ENCODE measurements around the gene DNAI1.

Gene DNAI1

DNA sequence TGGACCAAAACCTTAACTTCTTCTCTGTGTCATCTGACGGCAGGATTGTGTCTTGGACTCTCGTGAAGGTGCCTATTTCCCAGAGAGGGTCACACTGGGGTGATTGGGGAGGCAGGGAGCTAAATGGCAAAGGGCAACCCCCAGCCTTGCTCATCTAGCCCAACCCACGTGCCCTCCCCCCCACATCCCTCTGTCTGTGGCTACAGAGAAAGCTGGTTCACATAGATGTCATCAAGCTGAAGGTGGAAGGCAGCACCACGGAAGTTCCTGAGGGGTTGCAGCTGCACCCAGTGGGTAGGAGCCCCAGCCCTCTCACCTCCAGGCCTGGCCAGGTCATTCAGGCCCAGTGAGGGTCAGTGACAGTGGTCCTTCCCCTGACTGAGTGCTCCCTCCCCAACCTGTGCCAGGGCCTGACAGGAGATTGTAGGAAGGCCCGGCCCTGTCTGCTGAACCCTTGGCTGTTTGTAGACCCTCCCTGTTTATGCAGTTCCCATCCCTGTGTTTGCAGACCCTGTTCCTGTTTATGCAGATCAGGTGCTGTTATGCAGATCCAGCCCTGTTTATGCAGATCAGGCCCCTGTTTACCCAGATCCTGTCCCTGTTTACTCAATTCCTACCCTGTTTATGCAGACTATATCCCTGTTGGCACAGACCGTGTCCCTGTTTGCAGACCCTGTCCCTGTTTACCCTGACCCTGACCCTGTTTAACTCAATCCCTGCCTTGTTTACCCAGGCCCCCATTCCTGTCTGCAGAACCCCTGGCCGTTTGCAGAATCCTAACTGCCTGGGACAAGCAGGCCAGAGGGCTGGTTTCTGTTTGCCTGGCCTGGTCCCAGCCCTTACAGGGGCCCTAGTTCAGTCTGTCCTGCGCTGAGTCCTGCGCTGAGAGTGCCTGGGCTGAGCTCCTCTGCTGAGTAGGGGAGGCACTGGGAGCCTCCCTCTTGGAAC lies 53.8 kb downstream of the DNAI1 start:
- Histone ChIP-seq H4K8ac (ENCODE audit: low read length) (no peak overlapping the region), H3K4me2 (ENCODE audit: low read length, poor library complexity, severe bottlenecking) (no peak overlapping the region), H3K27me3 (ENCODE audit: control insufficient read depth in 1 of 2, insufficient read depth in 1 of 2, low read length in 2 of 2) (peaks cover 31 to 86% of the 10 kb centered on the region in 2 experiments), H3K14ac (ENCODE audit: low read length in 2 of 2) (no peak overlapping the region), H3K4me1 (ENCODE audit: control insufficient read depth, insufficient read depth, low read depth, low read length) (no peaks in the 10 kb centered on the region), H4K91ac (ENCODE audit: low read length) (no peak overlapping the region), H3K18ac (ENCODE audit: low read depth in 1 of 2, low read length in 2 of 2) (peak overlapping the region in 1 of 2 experiments; percentile 21), H3K4ac (ENCODE audit: low read depth in 1 of 2, low read length in 2 of 2) (no peak overlapping the region), H3K4me3 (ENCODE audit: insufficient read depth in 1 of 2, low read depth in 1 of 2, low read length in 2 of 2) (no peak overlapping the region), H2BK15ac (ENCODE audit: low read depth, poor library complexity, severe bottlenecking) (no peak overlapping the region), H2BK12ac (ENCODE audit: low read length in 2 of 2) (peak overlapping the region in 1 of 2 experiments; percentile 67), H3K36me3 (ENCODE audit: control insufficient read depth in 1 of 2, insufficient read depth in 2 of 2, low read depth in 1 of 2, low read length in 2 of 2) (no peaks in the 10 kb centered on the region), H3K9ac (ENCODE audit: low read length) (no peak overlapping the region), H3K9me3 (ENCODE audit: control insufficient read depth, low read length) (no peaks in the 10 kb centered on the region), H3K23ac (ENCODE audit: low read length in 2 of 2) (peak overlapping the region in 1 of 2 experiments; percentile 67), H2BK120ac (ENCODE audit: low read depth, low read length) (no peak overlapping the region), H3K79me1 (replicated peaks; ENCODE audit: low read length, poor library complexity, severe bottlenecking) (no peaks in the 10 kb centered on the region), H2AK5ac (ENCODE audit: low read length, severe bottlenecking) (no peak overlapping the region), H3K27ac (ENCODE audit: low read length, poor library complexity, severe bottlenecking) (no peak overlapping the region), H2AFZ (ENCODE audit: low read depth, low read length) (peak overlapping the region; percentile 18), H2BK5ac (ENCODE audit: low read depth, low read length, poor library complexity, severe bottlenecking) (no peak overlapping the region)
- 51% methylated on average over 8 of the region's 9 CpGs for WGBS
- DNase-seq: peak; percentile 22

DNA sequence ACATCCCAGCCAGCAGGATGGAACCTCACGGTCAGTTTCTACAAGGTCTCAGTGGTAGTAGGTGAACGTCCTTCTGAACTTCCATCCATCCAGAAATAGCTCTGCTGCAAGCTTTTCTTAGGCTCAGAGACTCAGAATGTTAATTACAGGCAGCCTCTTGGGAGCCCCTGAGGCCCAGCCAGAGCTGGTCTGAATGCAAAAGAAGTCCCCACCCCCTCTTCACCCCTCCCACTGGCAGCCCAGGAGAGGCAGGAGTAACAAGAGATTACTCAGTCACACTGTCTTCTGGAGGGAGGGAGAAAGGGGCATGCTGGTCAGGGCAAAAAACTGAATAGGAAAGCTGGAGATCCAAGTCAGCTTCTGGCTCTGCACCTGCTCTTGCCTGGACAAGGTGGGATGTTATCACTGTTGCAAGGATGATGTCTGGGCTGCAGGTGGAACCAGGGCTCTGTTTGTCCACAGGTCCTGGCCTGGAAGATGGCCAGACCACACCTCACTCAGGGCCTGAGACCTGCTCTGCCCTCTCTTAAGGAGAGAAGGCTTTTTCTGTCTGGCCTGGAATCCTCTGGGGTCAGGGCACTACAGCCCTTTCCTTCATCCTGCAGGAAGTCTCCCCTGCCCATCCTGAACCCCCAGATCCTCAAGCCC lies 55.1 kb downstream of the DNAI1 start:
- WGBS: 19% methylated on average over 2 of the region's 2 CpGs
- no peak for DNase-seq
- Histone ChIP-seq H3K36me3 (ENCODE audit: control insufficient read depth in 1 of 2, insufficient read depth in 2 of 2, low read depth in 1 of 2, low read length in 2 of 2) (no peaks in the 10 kb centered on the region), H2AFZ (ENCODE audit: low read depth, low read length) (no peak overlapping the region), H3K23ac (ENCODE audit: low read length in 2 of 2) (no peak overlapping the region), H3K27ac (ENCODE audit: low read length, poor library complexity, severe bottlenecking) (no peak overlapping the region), H3K4me2 (ENCODE audit: low read length, poor library complexity, severe bottlenecking) (no peak overlapping the region), H4K91ac (ENCODE audit: low read length) (no peak overlapping the region), H2BK5ac (ENCODE audit: low read depth, low read length, poor library complexity, severe bottlenecking) (no peak overlapping the region), H3K4ac (ENCODE audit: low read depth in 1 of 2, low read length in 2 of 2) (no peak overlapping the region), H2AK5ac (ENCODE audit: low read length, severe bottlenecking) (no peak overlapping the region), H2BK120ac (ENCODE audit: low read depth, low read length) (no peak overlapping the region), H3K14ac (ENCODE audit: low read length in 2 of 2) (no peak overlapping the region), H3K4me3 (ENCODE audit: insufficient read depth in 1 of 2, low read depth in 1 of 2, low read length in 2 of 2) (no peak overlapping the region), H3K27me3 (ENCODE audit: control insufficient read depth in 1 of 2, insufficient read depth in 1 of 2, low read length in 2 of 2) (peaks cover 34 to 78% of the 10 kb centered on the region in 2 experiments), H2BK15ac (ENCODE audit: low read depth, poor library complexity, severe bottlenecking) (no peak overlapping the region), H3K9ac (ENCODE audit: low read length) (no peak overlapping the region), H3K4me1 (ENCODE audit: control insufficient read depth, insufficient read depth, low read depth, low read length) (no peaks in the 10 kb centered on the region), H3K79me1 (replicated peaks; ENCODE audit: low read length, poor library complexity, severe bottlenecking) (no peaks in the 10 kb centered on the region), H2BK12ac (ENCODE audit: low read length in 2 of 2) (no peak overlapping the region), H3K9me3 (ENCODE audit: control insufficient read depth, low read length) (no peaks in the 10 kb centered on the region), H4K8ac (ENCODE audit: low read length) (no peak overlapping the region), H3K18ac (ENCODE audit: low read depth in 1 of 2, low read length in 2 of 2) (no peak overlapping the region)

DNA sequence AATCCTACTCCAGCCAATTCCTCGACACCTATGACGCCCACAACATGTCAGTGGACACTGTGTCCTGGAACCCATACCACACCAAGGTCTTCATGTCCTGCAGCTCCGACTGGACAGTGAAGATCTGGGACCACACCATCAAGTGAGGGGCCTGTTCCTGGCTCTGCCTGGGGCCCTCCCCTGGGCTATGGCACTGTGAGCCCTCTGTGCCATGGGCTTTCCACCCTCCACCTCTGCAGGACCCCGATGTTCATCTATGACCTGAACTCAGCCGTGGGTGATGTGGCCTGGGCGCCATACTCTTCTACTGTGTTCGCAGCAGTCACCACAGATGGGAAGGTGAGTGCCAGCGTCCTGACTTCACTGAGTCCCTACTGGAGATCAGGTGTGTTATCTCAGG lies 55.8 kb downstream of the DNAI1 start:
- Histone ChIP-seq H3K4me1 (ENCODE audit: control insufficient read depth, insufficient read depth, low read depth, low read length) (no peaks in the 10 kb centered on the region), H3K36me3 (ENCODE audit: control insufficient read depth in 1 of 2, insufficient read depth in 2 of 2, low read depth in 1 of 2, low read length in 2 of 2) (no peaks in the 10 kb centered on the region), H4K91ac (ENCODE audit: low read length) (no peak overlapping the region), H3K27me3 (ENCODE audit: control insufficient read depth in 1 of 2, insufficient read depth in 1 of 2, low read length in 2 of 2) (peaks cover 34 to 77% of the 10 kb centered on the region in 2 experiments), H4K8ac (ENCODE audit: low read length) (no peak overlapping the region), H2AFZ (ENCODE audit: low read depth, low read length) (no peak overlapping the region), H3K9ac (ENCODE audit: low read length) (no peak overlapping the region), H3K23ac (ENCODE audit: low read length in 2 of 2) (no peak overlapping the region), H3K14ac (ENCODE audit: low read length in 2 of 2) (no peak overlapping the region), H3K79me1 (replicated peaks; ENCODE audit: low read length, poor library complexity, severe bottlenecking) (no peaks in the 10 kb centered on the region), H2AK5ac (ENCODE audit: low read length, severe bottlenecking) (no peak overlapping the region), H2BK15ac (ENCODE audit: low read depth, poor library complexity, severe bottlenecking) (no peak overlapping the region), H3K27ac (ENCODE audit: low read length, poor library complexity, severe bottlenecking) (no peak overlapping the region), H3K18ac (ENCODE audit: low read depth in 1 of 2, low read length in 2 of 2) (no peak overlapping the region), H2BK120ac (ENCODE audit: low read depth, low read length) (no peak overlapping the region), H2BK5ac (ENCODE audit: low read depth, low read length, poor library complexity, severe bottlenecking) (no peak overlapping the region), H2BK12ac (ENCODE audit: low read length in 2 of 2) (no peak overlapping the region), H3K4me3 (ENCODE audit: insufficient read depth in 1 of 2, low read depth in 1 of 2, low read length in 2 of 2) (no peak overlapping the region), H3K4me2 (ENCODE audit: low read length, poor library complexity, severe bottlenecking) (no peak overlapping the region), H3K9me3 (ENCODE audit: control insufficient read depth, low read length) (no peaks in the 10 kb centered on the region), H3K4ac (ENCODE audit: low read depth in 1 of 2, low read length in 2 of 2) (no peak overlapping the region)
- no peak for DNase-seq
- WGBS: 89% methylated on average over 8 of the region's 8 CpGs

DNA sequence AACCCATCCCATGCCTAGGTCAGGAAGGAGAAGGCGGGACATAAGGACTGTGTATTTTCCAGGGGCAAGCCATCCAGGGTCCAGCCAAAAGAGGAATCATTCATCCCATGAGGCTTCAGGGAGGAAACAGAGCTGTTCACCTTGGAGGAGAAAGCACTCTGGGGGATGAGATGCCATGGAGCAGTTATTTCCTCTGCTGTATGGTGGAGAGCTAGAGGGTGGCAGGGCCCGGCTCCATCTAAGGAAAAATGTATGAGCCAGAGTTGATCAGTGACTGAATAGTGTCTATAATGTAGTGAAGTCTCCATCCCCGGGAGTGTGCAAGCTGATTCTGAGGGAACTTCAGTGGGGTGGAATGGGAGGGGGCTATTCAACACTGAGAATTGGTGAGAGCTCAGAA lies 56.2 kb downstream of the DNAI1 start:
- Histone ChIP-seq H3K9ac (ENCODE audit: low read length) (no peak overlapping the region), H3K79me1 (replicated peaks; ENCODE audit: low read length, poor library complexity, severe bottlenecking) (no peaks in the 10 kb centered on the region), H4K91ac (ENCODE audit: low read length) (no peak overlapping the region), H3K18ac (ENCODE audit: low read depth in 1 of 2, low read length in 2 of 2) (no peak overlapping the region), H3K9me3 (ENCODE audit: control insufficient read depth, low read length) (no peaks in the 10 kb centered on the region), H2BK15ac (ENCODE audit: low read depth, poor library complexity, severe bottlenecking) (no peak overlapping the region), H2AFZ (ENCODE audit: low read depth, low read length) (no peak overlapping the region), H3K14ac (ENCODE audit: low read length in 2 of 2) (no peak overlapping the region), H3K27ac (ENCODE audit: low read length, poor library complexity, severe bottlenecking) (no peak overlapping the region), H3K4me2 (ENCODE audit: low read length, poor library complexity, severe bottlenecking) (no peak overlapping the region), H3K4me1 (ENCODE audit: control insufficient read depth, insufficient read depth, low read depth, low read length) (no peaks in the 10 kb centered on the region), H3K23ac (ENCODE audit: low read length in 2 of 2) (no peak overlapping the region), H3K27me3 (ENCODE audit: control insufficient read depth in 1 of 2, insufficient read depth in 1 of 2, low read length in 2 of 2) (peaks cover 36 to 77% of the 10 kb centered on the region in 2 experiments), H2AK5ac (ENCODE audit: low read length, severe bottlenecking) (no peak overlapping the region), H2BK120ac (ENCODE audit: low read depth, low read length) (no peak overlapping the region), H2BK5ac (ENCODE audit: low read depth, low read length, poor library complexity, severe bottlenecking) (no peak overlapping the region), H2BK12ac (ENCODE audit: low read length in 2 of 2) (no peak overlapping the region), H3K36me3 (ENCODE audit: control insufficient read depth in 1 of 2, insufficient read depth in 2 of 2, low read depth in 1 of 2, low read length in 2 of 2) (no peaks in the 10 kb centered on the region), H4K8ac (ENCODE audit: low read length) (no peak overlapping the region), H3K4me3 (ENCODE audit: insufficient read depth in 1 of 2, low read depth in 1 of 2, low read length in 2 of 2) (no peak overlapping the region), H3K4ac (ENCODE audit: low read depth in 1 of 2, low read length in 2 of 2) (no peak overlapping the region)
- 85% methylated on average over 3 of the region's 3 CpGs for WGBS
- no peak for DNase-seq
